ENCODE results near the gene MCC. TPM values are rescaled to one million over a fixed set of nuclear protein-coding genes. Genes with fewer than 3 reads are reported as not detected.

The MCC gene
- total and polyA plus RNA-seq, 2 of the 4 experiments (the other 2 are of a cell fraction) = 5.0 to 20.6 TPM

DNA sequence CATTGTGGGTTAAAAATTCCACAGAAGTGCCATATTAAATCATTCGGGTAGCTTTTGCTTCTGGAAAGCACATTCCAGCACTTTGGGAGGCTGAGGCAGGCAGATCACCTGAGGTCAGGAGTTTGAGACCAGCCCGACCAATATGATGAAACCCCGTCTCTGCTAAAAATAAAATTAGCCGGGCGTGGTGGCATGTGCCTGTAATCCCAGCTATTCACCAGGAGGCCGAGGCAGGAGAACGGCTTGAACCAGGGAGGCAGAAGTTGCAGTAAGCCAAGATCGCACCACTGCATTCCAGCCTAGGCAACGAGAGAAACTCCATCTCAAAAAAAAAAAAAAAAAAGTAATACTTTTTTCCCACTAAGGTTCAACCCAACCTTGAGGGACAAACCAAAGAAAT is 243.3 kb downstream of the MCC start:
- Histone ChIP-seq H3K14ac (replicated peaks; ENCODE audit: low read depth, low read length) (no peak overlapping the region), H3K9ac (ENCODE audit: low read depth, low read length) (no peak overlapping the region), H2BK20ac (ENCODE audit: low read depth, low read length) (no peak overlapping the region), H2AFZ (replicated peaks; ENCODE audit: low read length, poor library complexity) (no peak overlapping the region), H3K27ac (ENCODE audit: insufficient read depth, low read length) (no peak overlapping the region), H2BK120ac (ENCODE audit: low read depth, low read length) (no peak overlapping the region), H3K4me1 (ENCODE audit: control insufficient read depth, insufficient read depth, low read length) (peaks cover 14% of the 10 kb centered on the region), H3K9me3 (ENCODE audit: control insufficient read depth, insufficient read depth, low read length) (no peaks in the 10 kb centered on the region), H4K91ac (ENCODE audit: insufficient read depth, low read depth, low read length) (no peak overlapping the region), H3K36me3 (ENCODE audit: control insufficient read depth, insufficient read depth, low read length) (no peaks in the 10 kb centered on the region), H3K4me2 (ENCODE audit: low read depth, low read length) (no peak overlapping the region), H2BK15ac (ENCODE audit: low read depth, low read length) (no peak overlapping the region), H3K4me3 (ENCODE audit: insufficient read depth, low read depth, low read length) (no peak overlapping the region), H3K56ac (ENCODE audit: extremely low read depth, insufficient read depth, low read length) (no peak overlapping the region), H3K27me3 (ENCODE audit: control insufficient read depth, insufficient read depth, low read length) (no peaks in the 10 kb centered on the region), H4K8ac (ENCODE audit: low read depth in 2 of 2, low read length in 2 of 2) (no peak overlapping the region), H3K79me1 (ENCODE audit: low read depth in 1 of 2, low read length in 2 of 2) (peaks cover 13 to 39% of the 10 kb centered on the region in 2 experiments), H3K4ac (ENCODE audit: low read depth, low read length) (no peak overlapping the region), H4K20me1 (ENCODE audit: insufficient read depth, low read length) (peaks cover 3% of the 10 kb centered on the region), H2AK5ac (ENCODE audit: low read depth, low read length) (no peak overlapping the region), H3K18ac (ENCODE audit: low read depth, low read length) (no peak overlapping the region), H4K5ac (ENCODE audit: low read depth, low read length) (no peak overlapping the region), H2AK9ac (replicated peaks; ENCODE audit: low read depth, low read length, poor library complexity) (no peak overlapping the region), H3K23ac (ENCODE audit: low read depth, low read length) (no peak overlapping the region), H3K9me1 (ENCODE audit: insufficient read depth, low read length) (peaks cover 11% of the 10 kb centered on the region), H2BK5ac (ENCODE audit: low read depth, low read length, poor library complexity, severe bottlenecking) (no peak overlapping the region)
- POLR2A ChIA-PET (ENCODE audit: unreplicated experiment) = no interaction called here
- dilution Hi-C loops (cut with HindIII; ENCODE audit: low sequenced_read_pairs, unreplicated experiment) (no loop called here), intact Hi-C loops (cut with micrococcal nuclease) (no loop called here), in situ Hi-C loops (cut with MboI; ENCODE audit: low sequenced_read_pairs) (no loop called here)
- BruUV-seq (replicated peaks) = no TSS peak
- CTCF ChIA-PET = interaction anchor here (0.6 kb wide), 1 partner anchor 55 kb away, joined by 3 read pairs; no protein-coding TSS in a partner anchor
- WGBS, 2 experiments (ENCODE audit: extremely low coverage in 2 of 2, insufficient read length in 1 of 2) = no CpG with 5 or more reads among the region's 9 CpGs
- ATAC-seq (ENCODE audit: low read depth) (no peak), DNase-seq (no peak)
- TF ChIP-seq, protein P1, sequence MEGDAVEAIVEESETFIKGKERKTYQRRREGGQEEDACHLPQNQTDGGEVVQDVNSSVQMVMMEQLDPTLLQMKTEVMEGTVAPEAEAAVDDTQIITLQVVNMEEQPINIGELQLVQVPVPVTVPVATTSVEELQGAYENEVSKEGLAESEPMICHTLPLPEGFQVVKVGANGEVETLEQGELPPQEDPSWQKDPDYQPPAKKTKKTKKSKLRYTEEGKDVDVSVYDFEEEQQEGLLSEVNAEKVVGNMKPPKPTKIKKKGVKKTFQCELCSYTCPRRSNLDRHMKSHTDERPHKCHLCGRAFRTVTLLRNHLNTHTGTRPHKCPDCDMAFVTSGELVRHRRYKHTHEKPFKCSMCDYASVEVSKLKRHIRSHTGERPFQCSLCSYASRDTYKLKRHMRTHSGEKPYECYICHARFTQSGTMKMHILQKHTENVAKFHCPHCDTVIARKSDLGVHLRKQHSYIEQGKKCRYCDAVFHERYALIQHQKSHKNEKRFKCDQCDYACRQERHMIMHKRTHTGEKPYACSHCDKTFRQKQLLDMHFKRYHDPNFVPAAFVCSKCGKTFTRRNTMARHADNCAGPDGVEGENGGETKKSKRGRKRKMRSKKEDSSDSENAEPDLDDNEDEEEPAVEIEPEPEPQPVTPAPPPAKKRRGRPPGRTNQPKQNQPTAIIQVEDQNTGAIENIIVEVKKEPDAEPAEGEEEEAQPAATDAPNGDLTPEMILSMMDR (conservative IDR thresholded peaks at IDR 0.05; ENCODE audit: low read depth, low read length) = no peak
- TF ChIP-seq MAFK (IDR thresholded peaks at IDR 0.05; ENCODE audit: low read depth, low read length) = no peak
- no peak for TF ChIP-seq MXI1 (IDR thresholded peaks at IDR 0.05; ENCODE audit: borderline replicate concordance, low read depth, low read length)
- no peak for TF ChIP-seq CEBPB (IDR thresholded peaks at IDR 0.05; ENCODE audit: low read depth, low read length)
- TF ChIP-seq SMC3 (IDR thresholded peaks at IDR 0.05; ENCODE audit: low read depth, low read length) = no peak
- TF ChIP-seq RAD21 (IDR thresholded peaks at IDR 0.05; ENCODE audit: low read length) = no peak
- no peak for TF ChIP-seq BHLHE40 (IDR thresholded peaks at IDR 0.05; ENCODE audit: low read depth, low read length)
- TF ChIP-seq RFX5 (IDR thresholded peaks at IDR 0.05; ENCODE audit: low read depth, low read length) = no peak
- no peak for TF ChIP-seq MAZ (IDR thresholded peaks at IDR 0.05; ENCODE audit: borderline replicate concordance, low read depth, low read length)
- TF ChIP-seq RCOR1 (IDR thresholded peaks at IDR 0.05; ENCODE audit: insufficient replicate concordance, low read length) = no peak
- TF ChIP-seq, protein P2, sequence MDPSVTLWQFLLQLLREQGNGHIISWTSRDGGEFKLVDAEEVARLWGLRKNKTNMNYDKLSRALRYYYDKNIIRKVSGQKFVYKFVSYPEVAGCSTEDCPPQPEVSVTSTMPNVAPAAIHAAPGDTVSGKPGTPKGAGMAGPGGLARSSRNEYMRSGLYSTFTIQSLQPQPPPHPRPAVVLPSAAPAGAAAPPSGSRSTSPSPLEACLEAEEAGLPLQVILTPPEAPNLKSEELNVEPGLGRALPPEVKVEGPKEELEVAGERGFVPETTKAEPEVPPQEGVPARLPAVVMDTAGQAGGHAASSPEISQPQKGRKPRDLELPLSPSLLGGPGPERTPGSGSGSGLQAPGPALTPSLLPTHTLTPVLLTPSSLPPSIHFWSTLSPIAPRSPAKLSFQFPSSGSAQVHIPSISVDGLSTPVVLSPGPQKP (IDR thresholded peaks at IDR 0.05; ENCODE audit: borderline replicate concordance, low read depth, low read length) = no peak
- TF ChIP-seq, protein P3, sequence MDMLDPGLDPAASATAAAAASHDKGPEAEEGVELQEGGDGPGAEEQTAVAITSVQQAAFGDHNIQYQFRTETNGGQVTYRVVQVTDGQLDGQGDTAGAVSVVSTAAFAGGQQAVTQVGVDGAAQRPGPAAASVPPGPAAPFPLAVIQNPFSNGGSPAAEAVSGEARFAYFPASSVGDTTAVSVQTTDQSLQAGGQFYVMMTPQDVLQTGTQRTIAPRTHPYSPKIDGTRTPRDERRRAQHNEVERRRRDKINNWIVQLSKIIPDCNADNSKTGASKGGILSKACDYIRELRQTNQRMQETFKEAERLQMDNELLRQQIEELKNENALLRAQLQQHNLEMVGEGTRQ (IDR thresholded peaks at IDR 0.05; ENCODE audit: low read depth, low read length) = no peak
- TF ChIP-seq POLR2A (IDR thresholded peaks at IDR 0.05; ENCODE audit: low read depth, low read length) = no peak
- no peak for TF ChIP-seq FOS (IDR thresholded peaks at IDR 0.05; ENCODE audit: low read depth, low read length)
- TF ChIP-seq CHD1 (IDR thresholded peaks at IDR 0.05; ENCODE audit: low read depth, low read length) = no peak
- no peak for TF ChIP-seq NFE2L2 (IDR thresholded peaks at IDR 0.05; ENCODE audit: low read depth, low read length)
